GM06990 (cell line): Measurements from ENCODE around the gene SUN2.

Experiments
- DNase-seq: peaks from one replicate; pipeline ENCODE4 v3.0.0-alpha.2; 2011; ENCODE audit not compliant: insufficient read length; ENCODE audit errors: extremely low read depth
- H3K27me3 ChIP-seq: replicated peaks from 2 replicates; pipeline ENCODE4 v1.6.0; 2011; ENCODE audit warnings: low read length; ENCODE audit not compliant: control insufficient read depth, insufficient read depth
- H3K36me3 ChIP-seq: 2 replicates; pipeline ENCODE4 v1.5.1; 2011; ENCODE audit warnings: low read length; ENCODE audit not compliant: control insufficient read depth, insufficient read depth
- H3K4me3 ChIP-seq: replicated peaks from 2 replicates; pipeline ENCODE4 v1.5.1; 2011; ENCODE audit warnings: low read depth, mild to moderate bottlenecking, control low read depth, low read length
- TF ChIP-seq, protein P1 (sequence below): IDR thresholded peaks from 2 replicates; pipeline ENCODE4 v1.5.1; 2011; ENCODE audit warnings: low read length, control low read depth, mild to moderate bottlenecking, inconsistent platforms; ENCODE audit not compliant: insufficient read depth, poor library complexity, severe bottlenecking

SUN2 gene

DNA sequence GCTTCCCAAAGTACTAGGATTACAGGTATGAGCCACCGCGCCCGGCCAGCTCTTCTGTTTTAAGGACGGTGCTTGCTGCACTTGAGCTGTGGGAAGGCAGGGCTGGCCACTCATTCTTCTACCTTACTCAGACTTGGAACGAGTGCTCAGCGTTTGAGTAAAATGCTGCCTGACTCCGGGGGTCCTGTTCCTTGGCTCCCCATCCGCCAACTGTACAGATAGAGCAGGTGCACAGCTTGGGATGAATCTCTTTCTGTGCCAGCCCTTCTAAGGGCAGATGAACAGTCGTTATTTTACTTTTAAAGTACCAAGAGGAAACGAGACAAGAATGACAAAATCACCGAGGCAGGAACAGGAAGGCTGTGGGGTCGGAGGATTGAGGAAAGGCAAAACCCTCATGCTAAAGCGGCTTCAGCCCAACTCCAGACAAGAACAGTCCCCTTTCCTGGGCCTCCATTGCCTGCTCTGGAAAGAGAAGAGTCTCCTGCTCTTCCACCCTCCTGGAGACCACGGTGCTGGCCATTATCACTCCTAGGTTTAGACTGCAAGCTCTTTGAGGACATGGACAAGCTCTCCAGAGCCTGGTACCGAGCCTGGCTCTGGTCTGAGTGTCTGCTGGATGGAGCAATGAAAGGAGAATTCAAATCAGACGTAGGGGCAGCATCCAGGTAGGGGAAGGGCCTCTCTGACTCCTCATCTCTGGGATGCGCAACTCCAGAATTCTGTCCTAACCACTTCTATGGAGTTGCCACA is 1.1 kb upstream of the SUN2 start:
- peak overlapping the region; percentile 91 for H3K4me3 ChIP-seq

DNA sequence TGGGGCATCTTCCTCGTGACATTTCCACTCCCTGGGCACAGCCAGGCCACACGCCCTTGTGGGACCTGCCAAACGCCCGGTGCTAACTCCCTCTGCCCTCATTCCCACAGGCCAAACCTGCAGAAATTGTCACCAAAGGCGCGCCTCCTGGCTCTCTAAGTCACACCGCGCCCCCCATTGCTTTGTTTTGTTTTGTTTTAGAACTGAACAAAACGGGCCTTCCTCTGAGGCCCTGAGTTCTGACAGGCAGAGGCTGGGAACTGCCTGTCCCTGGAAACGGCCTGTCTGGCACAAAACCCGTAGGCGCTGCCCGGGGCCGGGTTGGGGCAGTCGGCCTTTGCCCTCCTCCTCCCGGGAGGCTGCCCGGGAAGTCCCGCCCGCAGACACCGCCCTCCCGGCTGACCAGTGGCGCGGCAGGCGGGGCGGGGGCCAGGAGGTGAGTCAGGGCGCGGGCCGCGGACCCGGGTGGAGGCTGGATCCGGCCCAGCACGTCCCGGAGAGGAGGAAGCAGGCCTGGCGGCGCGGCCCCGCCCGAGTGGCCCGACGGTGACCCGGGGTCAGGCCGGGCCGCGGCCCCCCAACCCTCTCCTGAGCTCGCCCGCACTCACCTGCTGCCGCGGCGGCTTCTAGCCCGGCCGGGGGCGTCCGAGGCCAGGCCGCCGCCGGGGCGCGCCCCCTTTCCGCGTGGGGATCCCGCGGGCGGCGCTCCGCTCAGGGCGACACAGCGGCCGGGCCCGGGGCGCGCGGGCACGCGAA is 465 bp downstream of the SUN2 start:
- DNase-seq = peak; percentile 70
- TF ChIP-seq, protein P1, sequence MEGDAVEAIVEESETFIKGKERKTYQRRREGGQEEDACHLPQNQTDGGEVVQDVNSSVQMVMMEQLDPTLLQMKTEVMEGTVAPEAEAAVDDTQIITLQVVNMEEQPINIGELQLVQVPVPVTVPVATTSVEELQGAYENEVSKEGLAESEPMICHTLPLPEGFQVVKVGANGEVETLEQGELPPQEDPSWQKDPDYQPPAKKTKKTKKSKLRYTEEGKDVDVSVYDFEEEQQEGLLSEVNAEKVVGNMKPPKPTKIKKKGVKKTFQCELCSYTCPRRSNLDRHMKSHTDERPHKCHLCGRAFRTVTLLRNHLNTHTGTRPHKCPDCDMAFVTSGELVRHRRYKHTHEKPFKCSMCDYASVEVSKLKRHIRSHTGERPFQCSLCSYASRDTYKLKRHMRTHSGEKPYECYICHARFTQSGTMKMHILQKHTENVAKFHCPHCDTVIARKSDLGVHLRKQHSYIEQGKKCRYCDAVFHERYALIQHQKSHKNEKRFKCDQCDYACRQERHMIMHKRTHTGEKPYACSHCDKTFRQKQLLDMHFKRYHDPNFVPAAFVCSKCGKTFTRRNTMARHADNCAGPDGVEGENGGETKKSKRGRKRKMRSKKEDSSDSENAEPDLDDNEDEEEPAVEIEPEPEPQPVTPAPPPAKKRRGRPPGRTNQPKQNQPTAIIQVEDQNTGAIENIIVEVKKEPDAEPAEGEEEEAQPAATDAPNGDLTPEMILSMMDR = no peak
- H3K36me3 ChIP-seq = peaks cover 11% of the 10 kb centered on the region
- H3K27me3 ChIP-seq = no peaks in the 10 kb centered on the region
- peak overlapping the region; percentile 91 for H3K4me3 ChIP-seq

More for the DNA sequence above, 1.1 kb upstream of the SUN2 start:
- Histone ChIP-seq H3K27me3 (no peaks in the 10 kb centered on the region), H3K36me3 (no peaks in the 10 kb centered on the region; the same call in none of the 2 replicates)
- no peak for DNase-seq
- TF ChIP-seq, protein P1 = no peak

DNA sequence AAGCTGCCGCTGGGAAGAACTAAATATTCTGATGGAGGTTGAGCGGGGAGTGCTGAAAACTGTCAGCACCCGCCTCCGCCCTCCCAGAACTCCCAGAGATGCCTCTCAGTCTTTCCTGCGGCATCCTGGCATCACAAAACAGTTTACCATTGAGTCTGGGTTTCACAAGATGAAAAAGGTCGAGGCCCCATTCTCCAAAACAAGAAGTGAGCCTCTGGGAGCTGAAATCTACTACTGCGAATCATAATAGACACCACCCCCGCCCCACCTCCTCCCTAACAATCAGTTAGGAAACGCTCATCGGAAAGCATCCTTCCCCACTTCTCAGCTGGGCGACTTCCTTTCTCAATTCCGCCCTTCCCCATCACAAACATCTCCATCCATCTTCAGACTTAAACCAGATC is 1.0 kb downstream of the SUN2 start:
- no peak for DNase-seq
- TF ChIP-seq, protein P1 = no peak
- H3K27me3 ChIP-seq = no peaks in the 10 kb centered on the region

DNA sequence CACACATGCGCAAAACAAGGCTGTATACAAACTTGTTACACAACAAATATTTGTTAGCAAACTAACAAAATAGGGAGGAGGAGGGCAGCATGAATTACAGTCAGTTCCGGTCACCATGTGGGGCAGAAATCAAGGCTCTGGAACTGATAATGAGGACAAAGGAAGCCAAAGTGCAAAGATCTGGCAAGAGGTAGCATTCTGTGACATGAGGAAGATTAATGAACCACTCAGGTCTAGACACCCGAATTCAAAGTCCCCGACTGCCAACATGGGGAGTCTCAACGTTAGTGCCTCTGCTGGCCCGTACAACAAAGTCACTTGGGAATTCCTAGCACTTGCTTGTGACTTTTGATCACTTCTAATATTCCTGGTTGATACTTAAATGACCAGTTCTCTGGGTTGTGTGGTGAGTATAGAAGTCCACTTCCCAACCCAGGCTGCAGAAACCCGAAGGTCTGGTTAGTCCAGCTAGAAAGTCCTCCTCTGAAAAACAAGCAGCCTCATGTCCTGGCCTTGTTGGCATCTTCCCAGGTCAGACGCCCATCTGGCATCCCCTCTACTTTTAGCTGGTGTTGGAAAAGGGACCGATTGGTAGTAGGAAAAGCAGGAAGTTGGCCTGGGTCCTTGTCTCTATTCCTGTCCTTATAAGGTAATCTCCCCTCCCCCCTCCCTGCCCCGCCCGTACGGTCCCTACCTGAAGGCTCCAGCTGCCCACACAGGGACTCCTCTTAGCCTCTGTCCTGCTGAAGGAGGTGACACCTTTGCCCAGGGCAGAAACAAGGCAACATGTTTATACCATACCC is 1.6 kb downstream of the SUN2 start:
- TF ChIP-seq, protein P1 = no peak
- no peak for DNase-seq
- no peaks in the 10 kb centered on the region for H3K27me3 ChIP-seq
- H3K4me3 ChIP-seq = peak overlapping the region; percentile 91
- H3K36me3 ChIP-seq = peaks cover 22% of the 10 kb centered on the region

More for the DNA sequence above, 1.0 kb downstream of the SUN2 start:
- H3K36me3 ChIP-seq = peaks cover 16% of the 10 kb centered on the region
- peak overlapping the region; percentile 91 for H3K4me3 ChIP-seq

DNA sequence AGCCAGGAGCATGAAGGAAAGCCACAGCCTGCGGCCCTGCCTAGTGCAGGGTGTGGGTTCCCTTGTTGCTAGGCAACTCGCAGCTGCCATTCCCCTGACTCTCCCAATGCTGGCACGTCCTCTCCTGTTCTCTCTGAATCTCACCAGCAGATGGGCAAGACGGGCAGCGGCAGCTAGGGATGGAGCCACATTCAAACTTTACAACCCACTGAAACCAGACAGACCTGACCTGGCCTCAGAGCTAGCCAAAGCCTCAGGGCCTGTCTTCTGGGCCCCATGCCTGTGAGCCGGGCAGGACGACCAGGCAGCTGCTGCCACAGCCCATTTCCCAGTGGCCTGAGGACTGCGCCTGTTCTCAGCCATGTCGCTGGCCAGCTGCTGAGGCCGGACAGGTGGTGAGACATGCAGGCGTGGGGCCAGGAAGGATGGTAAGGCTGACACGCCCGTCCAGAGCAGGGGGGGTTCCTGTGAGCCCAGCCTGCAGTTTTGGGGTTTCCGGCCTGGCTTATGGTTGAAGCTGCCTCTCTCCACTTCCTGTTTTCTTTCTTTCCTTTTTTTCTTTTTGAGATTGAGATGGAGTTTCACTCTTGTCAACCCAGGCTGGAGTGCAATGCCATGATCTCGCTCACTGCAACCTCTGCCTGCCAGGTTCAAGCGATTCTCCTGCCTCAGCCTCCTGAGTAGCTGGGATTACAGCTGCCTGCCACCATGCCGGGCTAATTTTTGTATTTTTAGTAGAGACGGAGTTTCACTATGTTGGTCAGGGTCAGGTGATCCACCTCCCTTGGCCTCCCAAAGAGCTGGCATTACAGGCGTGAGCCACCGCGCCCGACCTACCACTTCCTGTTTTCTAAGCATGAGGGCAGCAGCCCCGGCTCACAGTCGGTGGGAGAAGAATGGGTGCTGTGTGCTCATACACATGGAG is 4.1 kb downstream of the SUN2 start:
- peak overlapping the region; percentile 19; the same call in 1 of the 2 replicates for H3K4me3 ChIP-seq
- H3K27me3 ChIP-seq = no peaks in the 10 kb centered on the region
- peak; percentile 83 for DNase-seq
- H3K36me3 ChIP-seq = peaks cover 26% of the 10 kb centered on the region
- TF ChIP-seq, protein P1 = no peak
